Measurements from ENCODE around the gene MAGED4B. TPM values are rescaled to one million over a fixed set of nuclear protein-coding genes. Genes with fewer than 3 reads are reported as not detected.

MAGED4B gene
- total RNA-seq, 4 donors from 2014 or later: 1.8 to 31.2 (median 19.5) TPM

DNA sequence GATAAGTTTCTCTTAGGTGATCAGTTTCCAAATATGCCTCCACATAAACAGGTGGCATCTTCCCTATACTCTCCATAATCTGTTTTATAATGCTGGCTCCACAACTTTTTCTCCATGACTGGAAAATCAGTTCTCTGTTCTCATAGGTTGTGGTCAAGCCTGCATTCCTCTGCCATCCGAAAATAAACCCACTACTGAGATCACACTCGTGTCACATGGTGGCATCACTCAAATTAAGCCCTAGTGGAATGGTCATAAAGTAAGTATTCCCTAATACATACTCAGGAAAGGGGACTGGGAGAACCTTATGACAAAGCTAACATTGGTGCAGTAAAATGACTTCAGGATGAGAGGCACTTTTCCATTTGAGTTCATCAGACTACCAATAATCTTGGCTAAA, 37.6 kb downstream of the MAGED4B start:
- no peak for TF ChIP-seq POLR2A (IDR thresholded peaks at IDR 0.05)
- TF ChIP-seq CTCF (IDR thresholded peaks at IDR 0.05): no peak
- no peaks in the 10 kb centered on the region for H3K4me1 ChIP-seq
- no peaks in the 10 kb centered on the region for H3K36me3 ChIP-seq
- intact Hi-C loops (cut with DNase I; ENCODE audit: low total_unique reads): no loop called here
- H3K27me3 ChIP-seq: no peaks in the 10 kb centered on the region
- DNase-seq: no peak
- no peak overlapping the region for H3K4me3 ChIP-seq
- H3K27ac ChIP-seq: no peak overlapping the region
- no peaks in the 10 kb centered on the region for H3K9me3 ChIP-seq

DNA sequence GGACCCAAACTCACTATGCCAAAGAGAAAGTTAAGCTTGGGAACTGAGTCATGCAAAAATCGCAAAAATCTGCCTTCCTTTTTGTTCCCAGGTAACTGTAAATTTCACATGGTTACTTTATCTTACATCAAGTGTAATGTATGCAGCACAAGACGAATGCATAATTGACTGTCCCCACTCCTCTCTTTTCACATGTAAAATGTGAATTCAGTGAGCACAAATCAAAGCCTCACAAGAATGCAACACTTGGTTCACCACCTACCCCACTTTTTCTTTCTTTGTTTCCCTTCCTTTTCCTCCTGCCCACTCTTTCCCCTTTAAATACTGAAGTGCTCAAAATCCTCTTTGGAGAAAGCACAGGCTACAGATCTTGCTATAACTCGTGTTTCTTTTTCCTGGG, 53.2 kb downstream of the MAGED4B start:
- no peaks in the 10 kb centered on the region for H3K4me1 ChIP-seq
- TF ChIP-seq POLR2A (IDR thresholded peaks at IDR 0.05) (no peak), CTCF (IDR thresholded peaks at IDR 0.05) (no peak)
- intact Hi-C loops (cut with DNase I; ENCODE audit: low total_unique reads): no loop called here
- H3K4me3 ChIP-seq: no peak overlapping the region
- no peaks in the 10 kb centered on the region for H3K9me3 ChIP-seq
- H3K36me3 ChIP-seq: no peaks in the 10 kb centered on the region
- H3K27ac ChIP-seq: no peak overlapping the region
- peaks cover 0 to 5% of the 10 kb centered on the region in 2 donors for H3K27me3 ChIP-seq
- DNase-seq: no peak

Small RNA genes within 50 kb of the gene (small RNA-seq; reads per million reads assigned to genes)
- gene SNORA11E: not detected

Other genes with a start within 250 kb of the MAGED4B start
- 100 to 1,000 TPM in 1 of 4 donors, 10 to 100 TPM in 3; 27.9 to 164 (median 55.2) TPM for gene MAGED1, start 175.6 kb downstream of the MAGED4B start, total RNA-seq
- 10 to 100 TPM in 2 of 4 donors, 1 to 10 TPM in 2; 1.3 to 53.3 (median 12.3) TPM for gene MAGED4, start 115.7 kb upstream of the MAGED4B start, total RNA-seq

All from uterus (tissue), 4 donors.